HCT116 (cell line): ENCODE data around the gene TARS3.
"Not testable (repeated sequence)": the region's sequence is repeated elsewhere in the genome, so short reads cannot be mapped to it uniquely, and the experiment has no call there.

Source experiments
- CEBPB ChIP-seq: IDR thresholded peaks from 2 replicates; pipeline ENCODE4 v1.6.1; 2012; ENCODE audit warnings: low read depth
- CTCF ChIP-seq, 3 experiments: fragments of 200-600 bp in 1 of 3; sonication (generic) in 1 of 3; IDR thresholded peaks in 2 of 3; conservative IDR thresholded peaks in 1 of 3; 2 replicates each; pipeline ENCODE4 v1.5.1; 2012 to 2017; ENCODE audit warnings: low read depth in 2 of 3, low read length in 2 of 3, antibody characterized with exemption in 1 of 3, borderline replicate concordance in 1 of 3, control low read depth in 1 of 3, mild to moderate bottlenecking in 1 of 3, mixed read lengths in 1 of 3, mixed run types in 1 of 3, moderate library complexity in 1 of 3; ENCODE audit not compliant: insufficient read depth in 1 of 3
- EZH2 ChIP-seq: fragments of 200-600 bp; sonication (generic); IDR thresholded peaks from 2 replicates; pipeline ENCODE4 v1.6.1; 2017; ENCODE audit warnings: antibody characterized with exemption, mixed run types
- EZH2phosphoT487 ChIP-seq: fragments of 200-600 bp; IDR thresholded peaks from 2 replicates; pipeline ENCODE4 v1.6.1; 2018; ENCODE audit warnings: antibody characterized with exemption, borderline replicate concordance
- JUND ChIP-seq: IDR thresholded peaks from 2 replicates; pipeline ENCODE4 v1.6.1; 2012
- MAX ChIP-seq: IDR thresholded peaks from 2 replicates; pipeline ENCODE4 v1.6.1; 2012
- POLR2A ChIP-seq: IDR thresholded peaks from 2 replicates; pipeline ENCODE4 v1.7.0; 2011; ENCODE audit warnings: borderline replicate concordance; ENCODE audit not compliant: insufficient read depth, insufficient read length; ENCODE audit errors: extremely low read depth
- REST ChIP-seq: IDR thresholded peaks from 2 replicates; pipeline ENCODE4 v1.6.1; 2012; ENCODE audit warnings: low read depth
- SIN3A ChIP-seq: IDR thresholded peaks from 2 replicates; pipeline ENCODE4 v1.6.1; 2012; ENCODE audit warnings: low read depth

GRCh38 chr15:101767083-101767640 lies 42.9 kb upstream of the TARS3 start:
- TF ChIP-seq CTCF (IDR thresholded peaks at IDR 0.05 in 2 of 3, conservative IDR thresholded peaks at IDR 0.05 in 1 of 3; ENCODE audit: borderline replicate concordance in 1 of 3, insufficient read depth in 1 of 3, low read depth in 2 of 3, low read length in 2 of 3) = 0 out of 6 replicates have a peak, but pooled peaks of 1 of the 3 experiments have one; percentile 3
- TF ChIP-seq SIN3A, JUND, EZH2phosphoT487, POLR2A, MAX, EZH2, CEBPB, REST: not testable (repeated sequence)
